K562 (cell line): Measurements from ENCODE around the gene CDR2L. TPM values are rescaled to one million over a fixed set of nuclear protein-coding genes. Genes with fewer than 3 reads are reported as not detected.
A peak's percentile ranks its signal among the peaks of the same experiment; 100 is the strongest.

ENCODE experiments used
- BCOR ChIP-seq: fragments of 450-650 bp; IDR thresholded peaks from 2 replicates; pipeline ENCODE4 v1.6.1; 2016
- CHCHD3 ChIP-seq: fragments of 250-450 bp; sonication (Bioruptor Pico); IDR thresholded peaks from 2 replicates; pipeline ENCODE4 v2.1.2; 2022; ENCODE audit warnings: mild to moderate bottlenecking
- HDAC1 ChIP-seq, 2 experiments: fragments of 450-650 bp; IDR thresholded peaks; 2 replicates each; pipeline ENCODE4 v1.6.1; 2016 to 2017; ENCODE audit warnings: inconsistent platforms in 1 of 2, mild to moderate bottlenecking in 1 of 2, moderate library complexity in 1 of 2
- HDAC3 ChIP-seq: fragments of 450-650 bp; IDR thresholded peaks from 2 replicates; pipeline ENCODE4 v1.6.1; 2018; ENCODE audit warnings: borderline replicate concordance, mild to moderate bottlenecking, moderate library complexity; ENCODE audit not compliant: partially characterized antibody
- HEY1 ChIP-seq: fragments of 250-450 bp; sonication (Bioruptor Pico); IDR thresholded peaks from 2 replicates; pipeline ENCODE4 v1.5.0; 2020; ENCODE audit warnings: mild to moderate bottlenecking, moderate library complexity, borderline replicate concordance
- JUNB ChIP-seq: fragments of 450-650 bp; formaldehyde crosslinking; conservative IDR thresholded peaks from 2 replicates; pipeline ENCODE4 v1.4.0; 2020; ENCODE audit warnings: mild to moderate bottlenecking
- MTA3 ChIP-seq: fragments of 450-650 bp; formaldehyde crosslinking; IDR thresholded peaks from 2 replicates; pipeline ENCODE4 v1.6.1; 2017; ENCODE audit warnings: mild to moderate bottlenecking, borderline replicate concordance
- NCOA2 ChIP-seq, 2 experiments: fragments of 450-650 bp; IDR thresholded peaks; 2 replicates each; pipeline ENCODE4 v1.6.1; 2018; ENCODE audit warnings: mild to moderate bottlenecking in 2 of 2, moderate library complexity in 1 of 2; ENCODE audit not compliant: partially characterized antibody in 2 of 2
- RAD21 ChIP-seq, 2 experiments: fragments of 250-450 bp in 1 of 2; fragments of 450-650 bp in 1 of 2; sonication (Bioruptor Pico) in 1 of 2; formaldehyde crosslinking in 1 of 2; IDR thresholded peaks in 1 of 2; conservative IDR thresholded peaks in 1 of 2; 2 replicates each; pipeline versions ENCODE4 v1.4.0 to v1.8.0; 2020 to 2022; ENCODE audit warnings: mild to moderate bottlenecking in 2 of 2, moderate library complexity in 1 of 2
- ZNF644 ChIP-seq: fragments of 200-800 bp; sonication (Bioruptor generic); IDR thresholded peaks from 2 replicates; pipeline ENCODE4 v1.6.1; 2016; ENCODE audit warnings: low read depth, missing genetic modification characterization, missing compliant biosample characterization
- ZZZ3 ChIP-seq: fragments of 450-650 bp; IDR thresholded peaks from 2 replicates; pipeline ENCODE4 v1.6.1; 2016; ENCODE audit warnings: antibody characterized with exemption, mild to moderate bottlenecking, moderate library complexity
- polyA plus RNA-seq, 8 experiments: library from polyadenylated mRNA; depleted of rRNA in 4 of 8; stranded (reverse) in 5 of 8; unstranded in 3 of 8; fragments of >200 nt; fragmentation: Nextera tagmentation in 2 of 8; fragmentation: Illumina TruSeq in 1 of 8; extraction: Ambion mirVana in 2 of 8; extraction: Trizol in 1 of 8; gene quantifications; 2 replicates each; pipeline versions ENCODE4 v1.2.1 to v1.2.3, GENCODE V29; 2011 to 2014; ENCODE audit warnings: inconsistent platforms in 1 of 8, missing spikeins in 1 of 8
- total RNA-seq, 7 experiments: library from RNA; depleted of rRNA in 6 of 7; stranded (reverse); fragments of >200 nt in 6 of 7; fragmentation: Illumina TruSeq in 2 of 7; extraction: Trizol in 2 of 7; gene quantifications; 2 replicates each; pipeline versions ENCODE4 v1.2.1 to v1.2.3, GENCODE V29; 2011 to 2021; ENCODE audit warnings: low replicate concordance in 1 of 7
- TF ChIP-seq, protein P1 (sequence below), 2 experiments: fragments of 450-650 bp; IDR thresholded peaks; 2 replicates each; pipeline ENCODE4 v1.6.1; 2016
- TF ChIP-seq, protein P2 (sequence below): fragments of 450-650 bp; IDR thresholded peaks from 2 replicates; pipeline ENCODE4 v1.6.1; 2016; ENCODE audit warnings: mild to moderate bottlenecking
- TF ChIP-seq, protein P3 (sequence below): fragments of 250-450 bp; sonication (Bioruptor Pico); IDR thresholded peaks from 2 replicates; pipeline ENCODE4 v1.4.0; 2020

Gene CDR2L
- total and polyA plus RNA-seq, 9 of the 15 experiments (the other 6 are each of a cell fraction or from before 2014, with no cell fraction given), result 2.7 to 16.0 (median 7.3) TPM

DNA sequence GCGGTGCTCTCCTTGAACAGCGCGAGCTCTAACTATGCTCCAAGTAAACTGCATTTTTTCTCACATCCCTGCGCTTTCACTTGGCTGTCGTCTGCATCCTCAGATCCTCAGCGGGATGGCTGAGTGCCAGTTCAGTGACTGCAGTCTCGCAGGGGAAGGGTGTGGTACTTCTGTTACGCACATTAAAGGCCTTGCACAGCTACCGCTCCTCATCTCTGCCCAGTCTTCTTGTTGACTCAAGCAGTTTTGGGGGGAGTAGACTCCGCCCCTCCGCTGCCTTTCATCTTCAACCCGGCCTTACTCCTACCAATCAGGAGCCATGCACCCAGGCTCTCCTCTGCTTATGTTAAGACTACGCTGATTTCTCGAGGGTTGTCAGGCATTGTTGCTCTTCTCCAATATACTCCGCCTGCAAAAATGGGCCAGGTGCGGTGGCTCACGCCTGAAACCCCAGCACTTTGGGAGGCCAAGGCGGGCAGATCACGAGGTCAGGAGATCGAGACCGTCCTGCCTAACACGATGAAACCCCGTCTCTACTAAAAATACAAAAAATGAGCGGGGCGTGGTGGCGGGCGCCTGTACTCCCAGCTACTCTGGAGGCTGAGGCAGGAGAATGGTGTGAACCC lies 49.3 kb downstream of the CDR2L start (continued):
- TF ChIP-seq RAD21 (CRISPR knock-in tag; conservative IDR thresholded peaks at IDR 0.05 in 1 of 2, IDR thresholded peaks at IDR 0.05 in 1 of 2) (no peak), HDAC1 (IDR thresholded peaks at IDR 0.05) (peak in 1 of 2 experiments; percentile 65; a peak in 2 of 4 replicates), BCOR (no peak), ZZZ3 (no peak), ZNF644 (tag) (no peak), CHCHD3 (CRISPR knock-in tag) (no peak), NCOA2 (IDR thresholded peaks at IDR 0.05; ENCODE audit: partially characterized antibody in 2 of 2) (no peak), HDAC3 (no peak), MTA3 (peak; percentile 58; the same call in 1 of the 2 replicates), HEY1 (no peak), JUNB (CRISPR knock-in tag) (no peak)
- TF ChIP-seq, protein P1, sequence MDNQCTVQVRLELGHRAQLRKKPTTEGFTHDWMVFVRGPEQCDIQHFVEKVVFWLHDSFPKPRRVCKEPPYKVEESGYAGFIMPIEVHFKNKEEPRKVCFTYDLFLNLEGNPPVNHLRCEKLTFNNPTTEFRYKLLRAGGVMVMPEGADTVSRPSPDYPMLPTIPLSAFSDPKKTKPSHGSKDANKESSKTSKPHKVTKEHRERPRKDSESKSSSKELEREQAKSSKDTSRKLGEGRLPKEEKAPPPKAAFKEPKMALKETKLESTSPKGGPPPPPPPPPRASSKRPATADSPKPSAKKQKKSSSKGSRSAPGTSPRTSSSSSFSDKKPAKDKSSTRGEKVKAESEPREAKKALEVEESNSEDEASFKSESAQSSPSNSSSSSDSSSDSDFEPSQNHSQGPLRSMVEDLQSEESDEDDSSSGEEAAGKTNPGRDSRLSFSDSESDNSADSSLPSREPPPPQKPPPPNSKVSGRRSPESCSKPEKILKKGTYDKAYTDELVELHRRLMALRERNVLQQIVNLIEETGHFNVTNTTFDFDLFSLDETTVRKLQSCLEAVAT (IDR thresholded peaks at IDR 0.05), result 0 out of 4 replicates have a peak, but pooled peaks of 1 of the 2 experiments have one; percentile 14
- TF ChIP-seq, protein P2, sequence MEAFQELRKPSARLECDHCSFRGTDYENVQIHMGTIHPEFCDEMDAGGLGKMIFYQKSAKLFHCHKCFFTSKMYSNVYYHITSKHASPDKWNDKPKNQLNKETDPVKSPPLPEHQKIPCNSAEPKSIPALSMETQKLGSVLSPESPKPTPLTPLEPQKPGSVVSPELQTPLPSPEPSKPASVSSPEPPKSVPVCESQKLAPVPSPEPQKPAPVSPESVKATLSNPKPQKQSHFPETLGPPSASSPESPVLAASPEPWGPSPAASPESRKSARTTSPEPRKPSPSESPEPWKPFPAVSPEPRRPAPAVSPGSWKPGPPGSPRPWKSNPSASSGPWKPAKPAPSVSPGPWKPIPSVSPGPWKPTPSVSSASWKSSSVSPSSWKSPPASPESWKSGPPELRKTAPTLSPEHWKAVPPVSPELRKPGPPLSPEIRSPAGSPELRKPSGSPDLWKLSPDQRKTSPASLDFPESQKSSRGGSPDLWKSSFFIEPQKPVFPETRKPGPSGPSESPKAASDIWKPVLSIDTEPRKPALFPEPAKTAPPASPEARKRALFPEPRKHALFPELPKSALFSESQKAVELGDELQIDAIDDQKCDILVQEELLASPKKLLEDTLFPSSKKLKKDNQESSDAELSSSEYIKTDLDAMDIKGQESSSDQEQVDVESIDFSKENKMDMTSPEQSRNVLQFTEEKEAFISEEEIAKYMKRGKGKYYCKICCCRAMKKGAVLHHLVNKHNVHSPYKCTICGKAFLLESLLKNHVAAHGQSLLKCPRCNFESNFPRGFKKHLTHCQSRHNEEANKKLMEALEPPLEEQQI, result no peak
- TF ChIP-seq, protein P3, sequence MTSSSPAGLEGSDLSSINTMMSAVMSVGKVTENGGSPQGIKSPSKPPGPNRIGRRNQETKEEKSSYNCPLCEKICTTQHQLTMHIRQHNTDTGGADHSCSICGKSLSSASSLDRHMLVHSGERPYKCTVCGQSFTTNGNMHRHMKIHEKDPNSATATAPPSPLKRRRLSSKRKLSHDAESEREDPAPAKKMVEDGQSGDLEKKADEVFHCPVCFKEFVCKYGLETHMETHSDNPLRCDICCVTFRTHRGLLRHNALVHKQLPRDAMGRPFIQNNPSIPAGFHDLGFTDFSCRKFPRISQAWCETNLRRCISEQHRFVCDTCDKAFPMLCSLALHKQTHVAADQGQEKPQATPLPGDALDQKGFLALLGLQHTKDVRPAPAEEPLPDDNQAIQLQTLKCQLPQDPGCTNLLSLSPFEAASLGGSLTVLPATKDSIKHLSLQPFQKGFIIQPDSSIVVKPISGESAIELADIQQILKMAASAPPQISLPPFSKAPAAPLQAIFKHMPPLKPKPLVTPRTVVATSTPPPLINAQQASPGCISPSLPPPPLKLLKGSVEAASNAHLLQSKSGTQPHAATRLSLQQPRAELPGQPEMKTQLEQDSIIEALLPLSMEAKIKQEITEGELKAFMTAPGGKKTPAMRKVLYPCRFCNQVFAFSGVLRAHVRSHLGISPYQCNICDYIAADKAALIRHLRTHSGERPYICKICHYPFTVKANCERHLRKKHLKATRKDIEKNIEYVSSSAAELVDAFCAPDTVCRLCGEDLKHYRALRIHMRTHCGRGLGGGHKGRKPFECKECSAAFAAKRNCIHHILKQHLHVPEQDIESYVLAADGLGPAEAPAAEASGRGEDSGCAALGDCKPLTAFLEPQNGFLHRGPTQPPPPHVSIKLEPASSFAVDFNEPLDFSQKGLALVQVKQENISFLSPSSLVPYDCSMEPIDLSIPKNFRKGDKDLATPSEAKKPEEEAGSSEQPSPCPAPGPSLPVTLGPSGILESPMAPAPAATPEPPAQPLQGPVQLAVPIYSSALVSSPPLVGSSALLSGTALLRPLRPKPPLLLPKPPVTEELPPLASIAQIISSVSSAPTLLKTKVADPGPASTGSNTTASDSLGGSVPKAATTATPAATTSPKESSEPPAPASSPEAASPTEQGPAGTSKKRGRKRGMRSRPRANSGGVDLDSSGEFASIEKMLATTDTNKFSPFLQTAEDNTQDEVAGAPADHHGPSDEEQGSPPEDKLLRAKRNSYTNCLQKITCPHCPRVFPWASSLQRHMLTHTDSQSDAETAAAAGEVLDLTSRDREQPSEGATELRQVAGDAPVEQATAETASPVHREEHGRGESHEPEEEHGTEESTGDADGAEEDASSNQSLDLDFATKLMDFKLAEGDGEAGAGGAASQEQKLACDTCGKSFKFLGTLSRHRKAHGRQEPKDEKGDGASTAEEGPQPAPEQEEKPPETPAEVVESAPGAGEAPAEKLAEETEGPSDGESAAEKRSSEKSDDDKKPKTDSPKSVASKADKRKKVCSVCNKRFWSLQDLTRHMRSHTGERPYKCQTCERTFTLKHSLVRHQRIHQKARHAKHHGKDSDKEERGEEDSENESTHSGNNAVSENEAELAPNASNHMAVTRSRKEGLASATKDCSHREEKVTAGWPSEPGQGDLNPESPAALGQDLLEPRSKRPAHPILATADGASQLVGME (CRISPR knock-in tag), result peak; percentile 36; the same call in 1 of the 2 replicates
